ENCODE data around the gene TIGAR.

TIGAR gene

GRCh38 chr12:4307593-4308333 is 13.2 kb upstream of the TIGAR start:
- peak; percentile 42 to 73 for DNase-seq

GRCh38 chr12:4308334-4308950 is 12.6 kb upstream of the TIGAR start:
- no peak for DNase-seq

GRCh38 chr12:4311776-4312175 is 9.2 kb upstream of the TIGAR start:
- no peak for DNase-seq

- no peak for DNase-seq
Measured at GRCh38 chr12:4312251-4312650, 8.8 kb upstream of the TIGAR start.

GRCh38 chr12:4320497-4320852 is 538 bp upstream of the TIGAR start:
- peak in 1 of 2 experiments; percentile 27 for DNase-seq

GRCh38 chr12:4322726-4323125 is 1.7 kb downstream of the TIGAR start:
- no peak for DNase-seq

- no peak for DNase-seq
Measured at GRCh38 chr12:4323396-4323795, 2.4 kb downstream of the TIGAR start.

GRCh38 chr12:4324366-4324765 is 3.4 kb downstream of the TIGAR start:
- no peak for DNase-seq

- DNase-seq: no peak
Measured at GRCh38 chr12:4325966-4326365, 5.0 kb downstream of the TIGAR start.

- DNase-seq: no peak
Measured at GRCh38 chr12:4327293-4327692, 6.3 kb downstream of the TIGAR start.

GRCh38 chr12:4330203-4330602 is 9.2 kb downstream of the TIGAR start:
- DNase-seq: no peak

- no peak for DNase-seq
Measured at GRCh38 chr12:4331221-4331620, 10.2 kb downstream of the TIGAR start.

- DNase-seq: no peak
Measured at GRCh38 chr12:4331842-4332241, 10.8 kb downstream of the TIGAR start.

- DNase-seq: no peak
Measured at GRCh38 chr12:4346931-4347330, 25.9 kb downstream of the TIGAR start.

- no peak for DNase-seq
Measured at GRCh38 chr12:4353785-4354208, 32.8 kb downstream of the TIGAR start.

GRCh38 chr12:4355156-4356040 is 34.4 kb downstream of the TIGAR start:
- DNase-seq: no peak

GRCh38 chr12:4356041-4356327 is 35.0 kb downstream of the TIGAR start:
- peak in 1 of 2 experiments; percentile 4 for DNase-seq

GRCh38 chr12:4366090-4366489 is 45.1 kb downstream of the TIGAR start:
- DNase-seq: no peak

GRCh38 chr12:4369548-4369947 is 48.5 kb downstream of the TIGAR start:
- no peak for DNase-seq

GRCh38 chr12:4370265-4370664 is 49.3 kb downstream of the TIGAR start:
- DNase-seq: no peak

- DNase-seq: no peak
Measured at GRCh38 chr12:4372653-4373052, 51.6 kb downstream of the TIGAR start.

- no peak for DNase-seq
Measured at GRCh38 chr12:4375449-4375848, 54.4 kb downstream of the TIGAR start.

- DNase-seq: no peak
Measured at GRCh38 chr12:4378772-4379171, 57.8 kb downstream of the TIGAR start.

- DNase-seq: no peak
Measured at GRCh38 chr12:4379405-4379804, 58.4 kb downstream of the TIGAR start, which contains the start of gene FGF23. FGF23 (minus strand) TSS chr12:4379712; CDS start chr12:4379582, 130 bp downstream.

Measured in SHP77 (cell line).